Type B pancreatic cell (in vitro differentiated cells): Measurements from ENCODE around the gene RPH3AL. TPM values are rescaled to one million over a fixed set of nuclear protein-coding genes. Genes with fewer than 3 reads are reported as not detected.
"Not testable (repeated sequence)": the region's sequence is repeated elsewhere in the genome, so short reads cannot be mapped to it uniquely, and the experiment has no call there.

Experiments
- DNase-seq: peaks from one replicate; pipeline ENCODE4 v3.0.0; 2021; ENCODE audit warnings: mixed read lengths; ENCODE audit not compliant: unreplicated experiment; ENCODE audit errors: extremely low spot score
- H3K27ac Mint-ChIP-seq: 2 replicates; pipeline ENCODE4 v1.8.0; 2021; ENCODE audit warnings: mild to moderate bottlenecking, mixed read lengths
- H3K27me3 Mint-ChIP-seq: 2 replicates; pipeline ENCODE4 v1.8.0; 2021; ENCODE audit warnings: mixed read lengths
- H3K36me3 Mint-ChIP-seq: 2 replicates; pipeline ENCODE4 v1.8.0; 2021; ENCODE audit warnings: mixed read lengths
- H3K4me1 Mint-ChIP-seq: one replicate; pipeline ENCODE4 v1.8.0; 2021; ENCODE audit warnings: mixed read lengths; ENCODE audit not compliant: unreplicated experiment
- H3K4me3 Mint-ChIP-seq: 2 replicates; pipeline ENCODE4 v1.8.0; 2021; ENCODE audit warnings: mild to moderate bottlenecking, mixed read lengths
- H3K9me3 Mint-ChIP-seq: 2 replicates; pipeline ENCODE4 v1.8.0; 2021; ENCODE audit warnings: mixed read lengths
- CTCF ChIP-seq: fragments of 200-600 bp; sonication (generic); conservative IDR thresholded peaks from 2 replicates; pipeline ENCODE4 v1.5.0; 2021; ENCODE audit warnings: antibody characterized with exemption, mild to moderate bottlenecking
- total RNA-seq: library from RNA; stranded (reverse); gene quantifications from 2 replicates; pipeline ENCODE4 v1.2.1, GENCODE V29; 2021; ENCODE audit warnings: low replicate concordance

RPH3AL gene
- total RNA-seq, 1 donor from 2014 or later, result 13.5 TPM

GRCh38 chr17:246226-246625 is 106.4 kb downstream of the RPH3AL start:
- DNase-seq, result no peak
- no peaks in the 10 kb centered on the region for H3K9me3 Mint-ChIP-seq
- no peaks in the 10 kb centered on the region for H3K27me3 Mint-ChIP-seq
- H3K27ac Mint-ChIP-seq, result no peak overlapping the region
- no peak overlapping the region for H3K4me3 Mint-ChIP-seq
- no peaks in the 10 kb centered on the region for H3K4me1 Mint-ChIP-seq
- TF ChIP-seq CTCF, result no peak
- peaks cover 6% of the 10 kb centered on the region for H3K36me3 Mint-ChIP-seq

GRCh38 chr17:245611-246010 is 107.0 kb downstream of the RPH3AL start:
- Mint-ChIP-seq H3K9me3 (no peaks in the 10 kb centered on the region), H3K27me3 (no peaks in the 10 kb centered on the region), H3K27ac (no peak overlapping the region), H3K4me1 (no peaks in the 10 kb centered on the region), H3K36me3 (peaks cover 6% of the 10 kb centered on the region), H3K4me3 (no peak overlapping the region)
- no peak for TF ChIP-seq CTCF
- DNase-seq, result no peak

GRCh38 chr17:245020-245419 is 107.6 kb downstream of the RPH3AL start:
- no peak for DNase-seq
- Mint-ChIP-seq H3K36me3 (peaks cover 6% of the 10 kb centered on the region), H3K4me1 (no peaks in the 10 kb centered on the region), H3K4me3 (no peak overlapping the region), H3K27ac (no peak overlapping the region), H3K27me3 (no peaks in the 10 kb centered on the region), H3K9me3 (no peaks in the 10 kb centered on the region)
- no peak for TF ChIP-seq CTCF

GRCh38 chr17:243924-244323 is 108.7 kb downstream of the RPH3AL start:
- H3K4me3 Mint-ChIP-seq, H3K36me3 Mint-ChIP-seq: not testable (repeated sequence)

GRCh38 chr17:238964-239259 is 113.7 kb downstream of the RPH3AL start:
- Mint-ChIP-seq H3K9me3 (no peaks in the 10 kb centered on the region), H3K36me3 (no peaks in the 10 kb centered on the region), H3K4me1 (peaks cover 8% of the 10 kb centered on the region), H3K27me3 (no peaks in the 10 kb centered on the region), H3K4me3 (no peak overlapping the region), H3K27ac (no peak overlapping the region)
- no peak for DNase-seq
- TF ChIP-seq CTCF, result no peak

More at GRCh38 chr17:243924-244323, 108.7 kb downstream of the RPH3AL start:
- H3K4me1 Mint-ChIP-seq, DNase-seq, H3K9me3 Mint-ChIP-seq, H3K27ac Mint-ChIP-seq, H3K27me3 Mint-ChIP-seq: not testable (repeated sequence)

- DNase-seq, result no peak
- no peak overlapping the region for H3K4me3 Mint-ChIP-seq
- peaks cover 8% of the 10 kb centered on the region for H3K4me1 Mint-ChIP-seq
- TF ChIP-seq CTCF, result no peak
- no peaks in the 10 kb centered on the region for H3K9me3 Mint-ChIP-seq
- H3K36me3 Mint-ChIP-seq, result no peaks in the 10 kb centered on the region
- no peaks in the 10 kb centered on the region for H3K27me3 Mint-ChIP-seq
- H3K27ac Mint-ChIP-seq, result no peak overlapping the region
These were observed 114.3 kb downstream of the RPH3AL start for GRCh38 chr17:238071-238963.
